CD4-positive, alpha-beta T cell treated with Interferon alpha-2 for 1 hour (primary cell): ENCODE measurements around the gene BBS9.
A peak's percentile ranks its signal among the peaks of the same experiment; 100 is the strongest.
"Not testable (repeated sequence)": the region's sequence is repeated elsewhere in the genome, so short reads cannot be mapped to it uniquely, and the experiment has no call there.

Source experiments
- DNase-seq, 2 donors: peaks; one replicate each; pipeline ENCODE4 v3.0.0-alpha.2; 2020 to 2022

The BBS9 gene

DNA sequence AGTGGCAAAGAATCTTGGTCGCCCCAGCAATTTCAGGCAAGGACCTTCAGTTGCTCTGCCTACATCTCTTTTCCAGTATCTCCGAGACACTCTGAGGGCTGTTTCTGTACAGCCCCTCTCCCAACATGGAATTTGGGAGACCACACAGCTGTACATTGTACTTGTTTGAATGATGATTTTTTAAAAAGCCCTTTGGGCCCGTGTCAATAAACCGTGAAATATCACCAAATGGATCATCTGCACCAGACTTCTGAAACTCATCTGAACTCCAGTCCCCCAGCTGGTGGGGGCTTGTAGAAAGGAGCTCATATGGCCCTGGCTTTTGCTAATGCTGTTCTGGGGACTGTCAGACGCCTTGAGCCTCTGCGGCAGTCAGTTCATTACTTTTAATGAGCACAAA is 374.9 kb downstream of the BBS9 start:
- DNase-seq = no peak

DNA sequence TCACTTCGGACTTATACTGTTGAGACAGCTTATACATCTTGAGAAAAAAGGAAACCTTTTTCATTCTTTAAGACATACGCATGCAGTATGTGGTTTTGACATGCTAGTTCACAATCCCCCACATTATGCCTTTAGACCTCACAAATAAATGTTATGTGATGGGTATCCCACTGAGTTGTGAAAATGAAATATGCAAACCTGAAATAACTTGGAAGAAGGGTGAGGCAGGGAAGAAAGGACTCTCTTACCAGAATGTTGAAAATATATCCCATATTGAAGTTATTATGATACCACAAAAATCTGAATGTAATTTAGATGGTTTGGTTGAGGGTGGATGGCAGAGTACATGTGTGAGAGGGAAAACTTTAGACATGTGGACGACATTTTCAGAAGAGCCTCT is 379.8 kb downstream of the BBS9 start:
- no peak for DNase-seq

DNA sequence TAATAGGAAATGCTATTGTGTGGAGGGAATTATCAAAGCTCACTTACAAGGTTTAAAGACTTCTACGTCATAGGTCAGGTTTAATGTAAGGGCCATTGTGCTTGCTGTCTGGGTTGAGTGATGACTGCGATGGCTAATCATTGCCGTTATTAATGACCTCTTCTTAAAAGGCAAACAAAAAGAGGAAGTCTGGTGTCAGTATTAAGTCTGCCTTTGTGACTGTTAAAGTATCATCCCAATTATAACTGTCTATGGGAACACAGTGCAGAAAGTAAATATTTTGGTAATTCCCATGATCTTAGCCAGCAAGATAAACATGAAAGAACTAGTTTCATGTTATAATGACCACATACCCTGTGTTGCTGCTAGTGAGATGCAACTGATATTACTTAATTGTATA is 382.4 kb downstream of the BBS9 start:
- DNase-seq = no peak

DNA sequence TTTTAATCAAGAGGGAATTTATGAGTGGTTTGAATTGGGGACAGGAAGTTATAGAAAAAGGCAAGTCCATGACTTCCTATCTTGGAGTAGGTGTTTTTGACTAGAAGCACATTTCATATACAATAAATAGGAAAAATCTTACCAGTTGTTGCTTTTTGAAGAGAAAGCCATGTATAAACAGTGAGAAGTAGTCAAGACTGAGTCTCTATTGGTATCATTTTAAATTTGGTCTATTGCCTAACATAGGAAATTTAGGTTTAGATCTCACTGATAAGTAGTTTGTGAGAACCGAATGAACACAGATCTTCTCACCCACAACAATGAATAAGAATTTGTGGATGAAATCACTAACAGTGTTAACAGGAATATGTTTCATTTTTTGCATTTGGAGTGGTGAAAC is 387.2 kb downstream of the BBS9 start:
- DNase-seq = no peak

GRCh38 chr7:33517191-33517590 is 387.8 kb downstream of the BBS9 start:
- DNase-seq = no peak

DNA sequence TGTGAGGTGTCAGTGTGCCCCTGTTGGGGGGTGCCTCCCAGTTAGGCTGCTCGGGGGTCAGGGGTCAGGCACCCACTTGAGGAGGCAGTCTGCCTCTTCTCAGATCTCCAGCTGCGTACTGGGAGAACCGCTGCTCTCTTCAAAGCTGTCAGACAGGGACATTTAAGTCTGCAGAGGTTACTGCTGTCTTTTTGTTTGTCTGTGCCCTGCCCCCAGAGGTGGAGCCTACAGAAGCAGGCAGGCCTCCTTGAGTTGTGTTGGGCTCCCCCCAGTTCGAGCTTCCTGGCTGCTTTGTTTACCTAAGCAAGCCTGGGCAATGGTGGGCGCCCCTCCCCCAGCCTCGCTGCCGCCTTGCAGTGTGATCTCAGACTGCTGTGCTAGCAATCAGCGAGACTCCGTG is 397.6 kb downstream of the BBS9 start:
- not testable (repeated sequence) for DNase-seq

DNA sequence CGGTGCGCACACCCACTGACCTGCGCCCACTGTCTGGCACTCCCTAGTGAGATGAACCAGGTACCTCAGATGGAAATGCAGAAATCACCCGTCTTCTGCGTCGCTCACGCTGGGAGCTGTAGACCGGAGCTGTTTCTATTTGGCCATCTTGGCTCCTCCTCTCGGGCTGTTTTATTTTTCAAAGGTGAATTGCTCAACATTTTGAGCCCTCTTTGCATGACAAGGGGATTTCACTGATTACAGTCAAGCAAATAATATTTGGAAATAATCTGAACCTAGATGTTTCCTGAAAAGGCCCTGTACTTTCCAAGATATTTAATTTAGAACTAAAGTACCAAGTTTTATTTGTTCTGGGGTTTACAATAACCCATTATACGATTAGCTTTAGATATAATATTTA is 398.2 kb downstream of the BBS9 start:
- DNase-seq = not testable (repeated sequence)

DNA sequence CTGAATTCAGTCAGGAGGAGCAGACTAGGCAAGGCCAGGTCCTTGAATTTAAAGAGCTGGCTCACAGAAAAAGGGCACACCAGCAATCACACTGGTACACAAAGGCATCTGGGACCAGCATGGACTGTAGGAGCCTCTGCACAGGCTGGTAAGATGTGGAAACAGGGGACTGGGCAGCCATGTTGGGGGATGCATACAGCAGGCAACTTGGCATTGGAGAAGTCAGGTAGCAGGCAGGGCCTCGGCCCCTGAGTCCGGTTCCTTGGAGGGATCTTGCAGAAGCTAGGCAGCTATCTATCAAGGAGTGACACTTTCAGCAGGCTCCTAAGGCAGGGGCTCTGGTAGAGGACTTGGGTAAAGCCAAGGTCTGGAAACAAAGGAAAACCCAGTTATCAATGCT is 399.7 kb downstream of the BBS9 start:
- DNase-seq = no peak

DNA sequence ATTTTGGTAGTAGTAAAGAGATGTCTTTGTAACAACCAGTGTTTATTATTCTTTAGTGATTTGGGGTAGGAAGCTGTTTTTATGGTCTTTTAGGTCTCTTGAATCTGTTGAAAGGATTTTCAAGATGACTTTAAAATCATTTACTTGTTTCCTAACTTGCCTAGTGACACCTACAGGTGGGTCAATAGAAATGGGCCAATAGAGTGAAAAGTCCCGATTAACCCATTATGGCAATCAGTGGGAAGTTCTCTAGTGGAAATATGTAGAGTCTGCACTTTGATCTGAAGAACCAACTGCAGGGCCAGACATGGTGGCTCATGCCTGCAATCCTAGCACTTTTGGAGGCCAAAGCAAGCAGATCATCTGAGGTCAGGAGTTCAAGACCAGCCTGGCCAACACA is 401.3 kb downstream of the BBS9 start:
- no peak for DNase-seq

DNA sequence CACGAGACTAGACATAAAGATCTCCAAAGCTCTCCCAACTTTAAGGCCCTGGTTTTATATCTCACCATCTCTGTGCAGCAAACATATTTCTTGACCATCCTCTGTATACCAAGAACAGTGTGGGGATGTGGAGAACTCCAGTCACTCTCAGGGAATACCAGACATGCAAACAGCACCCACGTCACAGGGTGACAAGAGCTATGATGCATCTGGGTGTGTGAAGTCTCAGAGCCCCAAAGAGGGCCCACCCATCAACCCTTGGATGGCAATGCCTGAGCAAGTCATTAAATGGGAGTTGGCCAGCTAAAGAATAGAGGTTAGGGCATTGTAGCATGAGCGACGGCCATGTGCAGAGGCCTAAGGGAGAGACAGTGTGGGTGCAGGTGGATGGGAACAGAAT is 402.5 kb downstream of the BBS9 start:
- no peak for DNase-seq

DNA sequence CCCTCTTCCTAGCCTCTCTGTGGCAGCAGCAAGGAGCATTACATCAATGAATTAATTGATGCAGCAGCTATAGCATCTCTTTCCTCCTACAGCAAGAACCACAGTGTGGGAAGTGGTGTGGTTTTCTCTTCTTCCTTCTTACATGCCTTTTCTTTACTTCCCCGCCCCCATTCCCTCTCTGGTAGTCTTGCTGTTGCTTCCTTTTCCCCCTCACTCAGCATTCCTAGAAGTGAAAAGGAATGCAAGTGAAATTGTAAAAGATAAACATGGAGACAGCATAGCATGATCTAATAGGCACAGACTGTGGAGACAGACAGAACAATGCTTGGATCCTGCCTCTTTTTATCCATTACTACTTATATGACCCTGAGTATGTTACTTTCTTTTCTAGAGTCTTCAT is 405.5 kb downstream of the BBS9 start:
- DNase-seq = no peak

- no peak for DNase-seq
Measured at GRCh38 chr7:33535989-33536388, 406.6 kb downstream of the BBS9 start.

DNA sequence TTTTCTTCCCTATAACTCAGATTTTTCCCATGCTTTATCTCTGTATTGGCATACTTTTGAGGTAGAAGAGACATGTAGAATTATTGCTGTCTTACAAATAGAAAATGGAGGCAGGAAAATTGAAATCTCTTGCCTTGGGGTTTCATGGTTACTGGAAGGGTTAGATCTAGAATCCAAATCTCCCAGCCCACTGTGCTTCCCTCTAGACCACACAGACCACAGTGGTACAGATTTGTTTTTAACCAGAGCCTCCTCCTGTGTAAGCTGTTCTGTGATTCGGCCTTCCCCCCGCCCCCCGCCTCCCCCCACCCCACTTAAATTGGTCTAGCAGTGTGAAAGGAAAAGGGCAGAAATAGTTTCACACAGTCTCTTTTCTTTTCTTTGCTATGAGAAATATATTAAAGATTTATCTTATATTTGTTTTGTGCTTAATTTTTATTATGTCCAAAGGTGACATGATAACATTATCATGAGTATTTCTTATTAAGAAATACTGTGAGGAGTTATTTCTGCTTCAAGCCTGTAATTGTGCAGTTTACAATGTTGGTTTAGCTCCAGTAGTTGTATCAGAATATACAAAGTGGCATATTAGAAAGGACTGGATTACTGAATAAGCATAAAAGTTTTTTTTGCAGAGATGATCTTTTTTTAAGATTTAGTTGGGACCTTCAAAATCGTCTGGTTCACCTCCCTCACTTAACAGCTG is 407.2 kb downstream of the BBS9 start:
- no peak for DNase-seq

GRCh38 chr7:33537104-33537477 is 407.7 kb downstream of the BBS9 start:
- no peak for DNase-seq

GRCh38 chr7:33539198-33539597 is 409.8 kb downstream of the BBS9 start:
- peak in 1 of 2 donors; percentile 3 for DNase-seq

DNA sequence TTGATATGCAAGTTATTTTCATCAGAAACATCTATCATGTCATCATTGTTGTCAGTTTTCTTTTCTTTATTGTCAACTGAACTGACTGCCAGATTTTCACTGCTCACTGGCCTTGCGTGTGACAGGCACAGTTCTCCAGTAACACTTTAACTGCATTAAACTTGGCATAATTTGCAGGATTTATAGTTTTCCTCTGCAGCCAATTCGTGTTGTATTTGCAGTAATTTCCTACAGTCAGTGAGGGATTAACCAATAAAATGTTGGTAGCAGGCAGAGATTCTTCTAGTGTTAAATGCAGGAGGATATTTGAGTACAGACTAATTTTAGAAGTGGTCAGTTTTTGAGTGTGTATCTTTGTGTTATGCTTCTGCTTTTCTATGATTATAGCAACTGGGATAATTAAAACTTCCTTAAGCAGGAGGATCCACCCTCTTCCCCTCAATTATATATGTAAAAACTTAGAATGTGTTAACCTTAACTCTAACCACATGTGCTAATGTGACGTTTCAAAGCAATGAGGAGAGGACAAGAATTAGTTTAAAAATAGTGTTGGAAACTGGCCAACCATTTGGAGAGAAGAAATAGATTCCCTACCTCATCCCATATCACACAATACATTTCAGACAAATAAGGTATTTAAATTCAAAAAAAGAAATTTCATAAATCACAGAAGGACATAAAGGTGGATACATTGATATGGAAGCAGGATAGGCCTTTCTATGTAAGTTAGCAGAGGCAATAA is 410.5 kb downstream of the BBS9 start:
- DNase-seq = no peak

DNA sequence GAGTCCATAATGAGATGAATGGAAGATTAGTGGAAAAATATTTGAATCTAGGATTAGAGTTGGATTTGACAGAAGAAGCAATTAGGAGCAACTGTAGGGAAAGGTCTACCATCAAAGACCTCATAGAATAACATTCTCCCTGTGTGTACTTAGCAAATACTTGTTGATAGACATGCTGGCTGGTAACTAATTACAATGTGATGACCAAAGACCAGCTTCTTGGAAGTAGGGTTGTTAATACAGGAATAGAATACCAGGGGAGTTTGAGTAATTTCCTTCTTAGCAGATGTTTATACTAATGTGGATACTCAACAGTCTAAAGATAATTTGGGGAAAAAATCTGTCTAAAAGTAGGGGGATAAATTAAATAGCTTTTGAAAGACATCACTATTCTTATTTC is 418.5 kb downstream of the BBS9 start:
- DNase-seq = no peak

DNA sequence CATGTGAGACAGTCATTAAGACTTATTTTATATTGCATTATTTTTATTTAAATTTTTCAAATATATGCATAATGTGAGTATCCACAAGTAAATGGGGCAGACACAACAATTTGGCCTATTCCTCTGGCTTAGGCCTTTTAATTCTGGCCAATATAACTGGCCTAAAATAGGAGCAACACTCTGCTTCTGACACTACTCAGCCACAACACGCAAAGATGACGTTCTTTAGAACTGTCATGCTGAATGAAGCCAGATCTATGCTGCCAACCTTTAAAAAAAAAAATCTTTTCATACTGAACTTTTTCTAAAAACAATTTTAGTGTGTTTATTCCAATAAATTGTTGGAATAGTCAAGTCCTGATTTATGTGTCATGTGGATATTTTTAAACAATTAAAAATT is 421.0 kb downstream of the BBS9 start:
- no peak for DNase-seq

- DNase-seq = no peak
Measured at GRCh38 chr7:33550979-33551378, 421.6 kb downstream of the BBS9 start.

DNA sequence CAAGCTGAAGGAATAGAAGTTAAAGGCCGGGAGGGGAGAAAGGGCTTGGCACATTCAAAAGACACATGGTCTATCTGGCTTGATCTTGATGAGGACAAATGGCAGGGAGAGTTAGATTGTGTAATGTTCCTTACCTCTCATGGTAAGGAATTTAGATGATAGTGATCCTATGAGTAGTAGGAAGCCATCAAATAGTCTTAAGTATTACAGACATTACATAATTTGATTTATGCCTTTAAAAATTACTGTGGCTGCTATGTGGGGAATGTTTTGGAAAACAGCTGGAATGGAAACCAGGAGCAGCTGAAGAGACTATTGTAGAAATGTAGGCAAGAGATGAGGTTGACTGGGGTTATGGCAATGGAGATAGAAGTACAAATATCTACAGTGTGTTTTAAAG is 424.7 kb downstream of the BBS9 start:
- DNase-seq = no peak

GRCh38 chr7:33554576-33554975 is 425.2 kb downstream of the BBS9 start:
- DNase-seq = no peak

GRCh38 chr7:33556472-33556871 is 427.1 kb downstream of the BBS9 start:
- no peak for DNase-seq

GRCh38 chr7:33558549-33559323 is 429.4 kb downstream of the BBS9 start:
- no peak for DNase-seq

GRCh38 chr7:33559324-33559710 is 430.0 kb downstream of the BBS9 start:
- no peak for DNase-seq
